GM11168 (cell line): Measurements from ENCODE around the gene MAB21L1.

Experiments used
- in situ Hi-C: fragments of 300-500 bp; cut with MboI; formaldehyde crosslinking; loops from one replicate; pipeline ENCODE4 v1.12.0; 2022; ENCODE audit warnings: low sequenced_read_pairs; ENCODE audit not compliant: unreplicated experiment

MAB21L1 gene

DNA sequence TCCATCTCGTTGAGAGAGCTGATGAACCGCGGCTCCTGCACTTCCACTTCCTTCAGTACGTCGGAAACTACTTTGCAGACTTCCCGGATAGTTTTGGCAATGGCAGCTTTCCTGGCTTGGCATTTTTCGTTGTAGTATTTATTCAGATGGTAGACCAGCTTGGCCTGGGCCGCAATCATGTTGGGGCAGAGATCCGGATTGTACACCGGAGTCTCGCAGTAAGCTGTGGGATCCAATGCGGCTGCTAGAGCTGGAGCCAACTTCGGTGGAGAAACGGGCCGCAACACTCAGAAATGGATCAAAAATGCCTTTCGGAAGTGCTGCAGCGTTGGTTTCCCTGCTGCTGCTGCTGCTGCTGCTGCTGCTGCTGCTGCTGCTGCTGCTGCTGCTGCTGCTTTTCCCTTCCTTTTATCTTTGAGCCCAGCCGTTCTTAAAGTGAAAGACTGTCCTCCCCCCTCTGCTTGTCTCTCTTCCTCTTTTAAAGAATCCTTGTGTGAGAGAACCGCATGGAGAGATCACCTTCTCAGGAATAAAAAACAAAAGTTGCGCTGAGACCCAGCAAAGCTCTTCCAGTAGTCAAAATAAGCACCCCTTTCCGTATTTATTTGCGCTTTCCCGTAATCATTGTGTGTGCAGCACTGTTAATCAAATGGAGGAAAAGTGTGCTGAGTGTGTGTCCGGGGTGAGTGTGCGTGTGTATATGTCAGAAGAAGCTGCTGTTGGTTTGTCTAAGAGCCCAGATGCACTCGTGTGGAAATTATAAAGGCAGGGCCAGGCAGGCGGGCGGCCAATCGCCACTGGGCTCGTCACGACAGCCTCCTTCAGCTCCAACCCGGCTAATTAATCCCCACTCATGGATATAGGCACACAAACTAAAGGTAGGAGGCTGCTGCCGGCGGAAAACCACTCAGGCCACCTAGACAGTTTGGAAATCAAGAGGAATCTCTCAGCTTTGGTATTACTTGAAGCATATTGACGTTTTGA lies at the start of gene MAB21L1:
Gene MAB21L1 (minus strand): TSS at position 730 of the 984 bp plus-strand sequence. CDS start 551 bp downstream, at position 179.
- in situ Hi-C loops, result no loop called here

DNA sequence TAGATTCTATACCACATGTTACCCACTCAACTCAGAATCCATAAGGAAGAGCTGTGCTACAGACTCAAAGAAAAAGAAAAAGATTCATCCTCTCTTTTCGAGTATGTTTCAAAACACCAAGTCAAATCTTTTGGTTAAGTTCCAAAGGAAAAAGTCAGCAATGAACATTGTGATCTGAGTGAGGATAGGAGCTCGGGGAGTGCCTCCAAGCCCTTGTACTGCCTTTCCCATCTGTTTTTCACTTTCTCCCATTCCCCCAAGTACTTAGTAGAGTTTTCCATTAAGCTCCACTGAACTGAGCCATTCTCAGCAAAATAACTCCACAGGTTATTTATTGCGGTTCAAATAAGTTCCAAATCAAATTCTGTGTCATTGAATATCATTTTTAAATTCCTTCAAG lies 47.7 kb upstream of the MAB21L1 start:
- in situ Hi-C loops, result no loop called here

DNA sequence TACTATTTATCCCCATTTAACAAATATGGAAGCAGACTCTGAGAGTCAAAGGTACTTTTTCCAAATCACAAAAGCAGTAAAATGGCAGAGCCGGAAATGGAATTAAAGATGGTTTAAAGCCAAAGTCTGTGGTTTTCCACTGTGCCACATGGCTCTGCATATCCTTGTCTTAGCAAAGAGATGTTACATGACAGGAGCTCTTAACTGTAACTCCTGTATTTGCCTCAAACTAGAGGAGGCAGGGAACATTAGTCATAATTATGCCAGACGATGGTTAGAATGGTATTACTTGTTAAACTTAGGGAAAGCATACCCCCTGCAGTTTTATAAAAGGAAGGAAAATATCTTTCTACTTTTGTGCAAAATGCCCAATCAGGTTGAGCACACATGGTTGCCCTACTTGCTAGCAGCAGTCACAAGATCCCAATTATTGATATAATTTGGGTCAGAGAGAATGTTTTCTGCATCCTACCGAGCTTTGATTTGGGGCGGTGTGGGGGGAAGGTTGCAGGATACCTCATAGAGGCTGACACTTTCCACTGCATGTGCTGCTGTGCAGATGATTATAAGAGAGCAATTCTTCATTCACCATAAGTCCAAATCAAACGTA lies 42.0 kb upstream of the MAB21L1 start:
- in situ Hi-C loops, result no loop called here

DNA sequence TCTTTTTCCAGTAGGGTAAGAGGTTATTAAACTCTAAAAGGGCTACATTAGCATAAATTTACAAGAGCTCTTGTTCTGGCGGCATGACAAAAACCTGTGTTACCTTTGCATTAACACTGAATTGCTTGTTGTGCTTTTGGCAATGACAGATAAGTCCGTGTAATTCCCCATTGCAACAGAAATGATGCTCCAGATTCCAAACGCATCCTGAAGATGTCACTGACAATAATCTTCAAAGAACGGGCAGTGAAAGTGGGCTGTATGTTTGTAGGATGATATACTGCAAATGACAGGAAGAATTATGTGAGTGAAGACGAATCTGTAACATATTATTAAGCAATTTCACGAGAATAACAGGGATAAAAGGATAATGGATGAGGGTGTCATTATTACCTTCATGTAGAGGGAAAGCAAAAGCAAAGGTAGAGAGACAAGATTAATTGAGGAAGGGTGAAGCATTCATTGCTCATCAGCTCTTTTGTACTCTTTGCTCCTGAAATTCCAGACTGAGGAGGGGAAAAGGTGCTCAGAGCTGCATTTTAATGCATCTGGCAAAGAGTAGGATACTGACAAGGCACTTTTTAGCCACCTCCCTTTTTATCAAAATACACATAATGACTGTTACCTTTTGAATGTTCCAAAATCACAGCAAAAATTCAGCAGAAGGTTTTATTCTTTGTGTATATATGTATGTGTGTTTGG lies 38.5 kb upstream of the MAB21L1 start:
- in situ Hi-C loops, result no loop called here

DNA sequence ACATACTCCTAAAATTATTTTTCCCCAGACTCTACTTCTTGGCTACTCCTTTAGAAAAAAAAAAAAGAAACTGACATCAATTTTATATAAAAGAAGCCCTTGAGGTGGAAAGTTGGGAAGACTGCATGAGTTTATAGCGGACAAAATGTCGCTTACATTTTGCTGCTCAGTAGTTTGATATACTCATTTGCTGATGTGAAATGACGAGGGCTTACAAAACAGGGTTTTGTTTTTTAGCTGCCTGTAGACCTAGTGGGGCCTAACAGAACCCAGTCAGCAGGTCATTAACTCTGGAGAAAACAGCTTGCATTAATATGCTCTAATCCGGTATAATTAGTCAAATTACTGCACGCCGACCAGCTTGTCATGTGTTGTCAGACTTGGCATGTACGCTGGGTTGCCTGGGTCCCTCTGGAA lies 37.6 kb upstream of the MAB21L1 start:
- in situ Hi-C loops, result no loop called here

DNA sequence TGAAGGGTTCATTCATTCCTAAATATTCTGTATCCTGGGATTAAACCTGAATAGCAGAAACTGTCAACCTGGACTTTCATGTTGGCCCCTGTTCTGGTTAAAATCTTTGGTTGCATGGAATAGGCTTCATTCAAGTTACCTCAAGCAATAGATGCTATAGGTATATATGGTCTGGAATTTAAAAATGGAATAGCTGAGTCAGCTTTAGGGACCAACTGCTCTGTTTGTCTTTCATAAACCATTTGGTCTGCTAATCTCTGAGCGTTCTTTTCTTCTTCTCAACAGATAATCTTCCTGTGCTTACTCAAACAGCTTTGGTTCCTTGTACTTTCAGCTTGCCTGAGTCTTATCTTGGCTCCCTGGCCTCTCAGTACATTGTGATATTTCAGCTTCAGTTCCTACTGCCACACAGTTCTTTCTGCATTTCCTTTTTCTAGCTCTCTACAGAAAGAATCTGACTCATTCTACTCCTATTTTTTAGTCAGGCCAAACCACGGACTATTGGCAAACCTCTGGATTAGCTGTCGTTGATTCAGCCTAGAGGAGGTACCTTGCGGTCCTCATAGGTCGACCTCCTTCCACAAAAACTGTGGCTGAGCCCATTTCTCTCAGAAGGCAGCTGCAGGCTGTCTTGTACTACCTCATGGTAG lies 35.9 kb upstream of the MAB21L1 start:
- in situ Hi-C loops, result no loop called here

DNA sequence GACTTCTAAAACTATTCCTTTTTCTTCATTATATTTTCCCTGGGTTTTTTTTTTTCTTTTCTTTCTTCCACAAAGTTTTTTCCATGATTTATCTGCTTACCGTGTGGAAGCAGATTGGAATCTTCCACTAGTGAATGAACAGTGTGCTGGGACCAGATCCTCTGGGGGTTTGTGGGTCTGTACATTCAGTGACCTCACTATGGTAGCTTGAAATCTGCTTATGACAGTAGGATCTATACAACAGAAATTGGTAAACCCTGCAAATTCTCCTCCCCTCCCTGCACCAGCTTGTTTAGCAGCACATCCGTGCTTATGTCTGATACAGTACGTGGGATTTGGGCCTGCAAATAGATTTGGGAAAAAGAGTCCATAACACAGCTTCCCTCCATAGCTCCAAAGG lies 26.0 kb upstream of the MAB21L1 start:
- in situ Hi-C loops, result no loop called here

DNA sequence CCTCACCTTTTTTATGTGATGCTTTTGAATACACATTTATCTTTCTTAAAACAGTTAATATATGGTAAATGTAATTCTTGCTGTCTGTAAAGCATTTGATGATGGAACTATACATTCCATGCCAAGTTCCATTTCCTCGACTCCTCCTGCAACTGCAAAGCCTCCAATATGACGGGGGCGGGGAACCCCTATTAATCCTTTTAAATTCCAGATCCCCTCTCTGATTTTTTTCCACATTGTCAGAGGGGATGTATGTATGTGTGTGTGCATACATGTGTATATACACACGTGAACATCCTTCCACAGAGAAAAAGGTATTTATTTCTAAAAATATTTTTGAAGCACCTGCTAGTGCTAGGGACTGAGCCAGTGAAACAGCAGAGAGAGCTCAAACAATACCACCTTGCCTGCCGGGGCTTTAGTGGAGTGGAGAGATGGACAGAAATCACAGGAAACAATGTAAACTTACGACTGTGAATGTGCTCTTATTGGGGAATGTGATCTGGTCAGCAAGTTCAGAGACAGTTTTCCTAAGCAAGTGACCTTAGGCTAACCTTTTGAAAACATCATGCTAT lies 25.3 kb upstream of the MAB21L1 start:
- in situ Hi-C loops, result no loop called here

DNA sequence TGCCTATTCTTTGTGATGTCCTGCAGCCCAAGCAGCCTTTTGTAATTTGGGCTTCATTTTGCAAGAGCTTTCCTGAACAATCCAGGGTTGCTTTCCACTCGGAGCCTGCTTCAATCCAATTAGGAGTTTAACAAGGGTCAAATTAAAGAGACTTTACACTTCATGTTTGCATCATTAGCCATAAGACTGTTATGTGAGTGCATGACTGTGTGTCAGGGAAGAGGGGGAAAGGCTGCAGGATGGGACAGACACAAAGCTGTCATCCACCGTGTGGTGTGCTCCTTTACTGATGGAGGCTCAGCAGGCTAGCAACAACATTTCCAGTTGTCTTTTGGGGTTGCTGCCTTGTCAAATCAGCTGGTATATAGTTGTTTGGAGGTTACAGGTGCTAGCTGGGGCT lies 23.7 kb upstream of the MAB21L1 start:
- in situ Hi-C loops, result no loop called here

DNA sequence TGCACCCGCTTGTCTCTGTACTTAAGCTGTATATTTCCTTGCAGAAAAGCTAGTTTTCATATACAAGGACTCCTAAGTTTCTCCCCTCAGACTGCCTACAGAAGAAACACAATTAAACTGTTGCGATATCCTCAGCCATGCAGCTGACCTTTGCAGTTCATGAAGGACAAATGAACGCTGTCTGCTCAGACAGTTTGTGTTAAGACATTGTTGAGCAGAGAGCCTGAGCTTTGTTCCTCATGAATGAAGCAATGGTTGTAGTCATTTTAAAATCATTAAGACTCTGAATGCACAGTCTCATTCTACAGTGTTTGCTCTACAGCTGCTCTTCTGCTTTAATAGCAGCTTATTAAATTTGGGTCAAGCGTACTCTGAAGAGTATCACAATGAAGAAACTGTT lies 23.2 kb upstream of the MAB21L1 start:
- in situ Hi-C loops, result no loop called here

DNA sequence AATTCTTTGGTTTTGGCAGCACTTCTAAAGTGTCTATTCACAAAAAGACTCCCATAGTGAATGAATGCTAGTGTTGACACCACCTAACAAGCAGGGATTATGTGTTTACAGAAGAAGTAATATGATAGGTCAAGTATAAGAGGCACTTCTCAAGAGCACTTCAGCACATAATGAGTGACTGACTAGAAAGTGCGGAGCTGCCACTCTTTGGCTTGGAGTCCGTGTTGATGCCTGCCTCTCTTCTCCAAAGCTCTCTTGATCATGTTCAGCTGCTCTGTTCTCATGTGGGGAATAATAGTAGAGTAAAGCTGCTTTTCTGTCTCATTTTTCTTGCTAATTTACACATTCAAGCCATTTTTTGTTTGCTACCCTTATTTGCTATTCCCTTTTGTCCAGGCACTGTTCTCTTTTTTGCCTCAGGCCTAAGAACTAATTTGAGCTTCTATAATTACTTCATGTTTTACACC lies 22.7 kb upstream of the MAB21L1 start:
- in situ Hi-C loops, result no loop called here

DNA sequence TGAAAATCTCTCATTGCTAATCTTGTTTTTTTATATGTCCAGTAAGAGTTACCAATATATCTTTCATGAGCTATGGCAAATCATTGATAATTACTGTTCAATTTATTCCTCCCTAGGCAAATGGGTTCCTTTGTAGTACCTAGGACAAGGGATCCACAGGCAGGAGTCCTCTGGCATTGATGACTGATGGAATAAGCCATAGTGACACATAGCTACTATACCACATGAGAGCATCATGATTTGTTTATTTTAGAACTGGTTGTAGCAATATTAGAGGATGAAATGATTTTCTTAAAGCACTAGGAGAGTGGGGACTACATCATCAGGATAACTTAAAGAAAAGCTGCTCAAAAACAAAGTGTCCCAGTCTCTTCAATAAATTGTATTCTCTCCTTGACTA lies 21.7 kb upstream of the MAB21L1 start:
- in situ Hi-C loops, result no loop called here

DNA sequence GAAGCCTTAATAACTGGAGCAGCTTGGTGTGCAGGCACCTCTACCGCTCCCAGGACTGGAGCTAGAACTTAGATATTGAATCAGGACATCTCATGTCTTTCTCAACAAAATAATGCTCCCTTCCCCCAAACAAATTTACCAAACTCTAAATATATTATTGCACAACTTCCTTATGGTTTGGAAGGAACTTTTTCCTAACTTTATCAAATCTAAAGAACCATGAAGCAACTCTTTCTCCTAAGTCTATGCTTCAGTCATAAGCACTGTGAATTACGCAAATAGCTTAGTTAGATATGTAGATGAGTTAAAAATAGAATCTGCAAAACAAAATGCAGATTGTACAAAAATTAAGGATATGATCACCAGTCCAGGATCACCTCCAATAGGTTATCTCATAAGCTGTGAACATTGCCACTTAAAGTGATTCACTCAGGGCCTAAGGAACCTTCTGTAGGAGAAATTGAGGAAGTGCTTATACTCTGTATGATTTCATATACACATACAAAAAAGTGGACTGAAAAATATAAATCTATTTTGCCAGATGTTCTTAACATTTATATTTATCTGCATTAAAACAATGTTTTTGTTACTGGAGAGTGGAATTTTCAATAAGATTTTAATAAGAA lies 20.4 kb upstream of the MAB21L1 start:
- in situ Hi-C loops, result no loop called here

DNA sequence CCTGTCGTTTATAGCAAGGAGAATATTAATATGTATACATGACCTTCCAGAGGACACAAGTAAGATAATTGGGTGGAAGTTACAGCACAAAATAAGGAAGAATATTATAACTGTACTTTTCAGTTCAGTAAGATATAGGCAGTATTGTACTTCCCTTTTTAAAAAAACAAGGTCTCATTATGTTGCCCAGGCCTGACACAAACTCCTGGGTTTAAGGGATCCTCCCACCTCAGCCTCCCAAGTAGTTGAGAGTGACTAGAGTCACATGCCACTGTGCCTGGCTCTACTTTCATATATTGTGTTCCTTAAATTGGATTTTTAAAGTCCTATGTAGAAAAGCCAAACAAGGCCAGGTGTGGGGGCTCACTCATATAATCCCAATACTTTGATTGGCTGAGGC lies 19.5 kb upstream of the MAB21L1 start:
- in situ Hi-C loops, result no loop called here

DNA sequence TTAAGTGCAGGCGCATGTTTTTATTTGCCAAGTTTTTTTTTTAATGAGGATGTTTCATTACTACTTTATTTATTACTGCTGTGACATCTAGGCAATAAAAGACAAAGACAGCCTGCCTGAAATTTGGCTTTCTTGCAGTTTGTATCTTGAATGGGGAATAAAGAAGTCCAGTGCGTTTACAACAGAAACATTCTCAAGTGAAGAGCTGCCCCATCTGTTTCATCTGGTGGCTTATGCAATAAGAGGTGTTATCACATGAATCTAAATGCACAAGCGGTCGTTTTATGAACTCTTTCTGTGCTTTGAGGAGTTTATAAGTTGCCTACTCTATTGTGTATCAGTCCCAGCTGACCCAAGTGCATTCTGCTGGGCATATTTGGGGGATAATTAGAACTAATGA lies 12.6 kb upstream of the MAB21L1 start:
- in situ Hi-C loops, result no loop called here

DNA sequence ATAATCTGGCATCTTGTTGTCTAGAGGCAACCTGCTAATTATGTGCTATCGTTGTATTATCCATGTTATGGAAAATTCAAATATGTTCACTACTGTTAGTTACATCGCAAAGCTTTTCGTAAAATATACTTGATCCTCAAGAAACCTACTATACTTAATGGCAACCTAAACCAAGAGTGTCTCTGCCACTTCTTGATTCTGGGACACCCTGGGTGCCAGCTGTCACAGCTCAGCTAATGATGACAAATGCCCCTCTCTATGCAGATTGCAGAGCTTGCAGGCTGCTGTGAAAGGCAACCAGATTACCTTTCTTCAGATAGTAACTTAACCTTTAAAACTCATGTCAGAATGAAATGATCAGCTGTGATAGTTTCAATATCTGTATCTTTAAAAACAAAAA lies 8.9 kb upstream of the MAB21L1 start:
- in situ Hi-C loops, result no loop called here

DNA sequence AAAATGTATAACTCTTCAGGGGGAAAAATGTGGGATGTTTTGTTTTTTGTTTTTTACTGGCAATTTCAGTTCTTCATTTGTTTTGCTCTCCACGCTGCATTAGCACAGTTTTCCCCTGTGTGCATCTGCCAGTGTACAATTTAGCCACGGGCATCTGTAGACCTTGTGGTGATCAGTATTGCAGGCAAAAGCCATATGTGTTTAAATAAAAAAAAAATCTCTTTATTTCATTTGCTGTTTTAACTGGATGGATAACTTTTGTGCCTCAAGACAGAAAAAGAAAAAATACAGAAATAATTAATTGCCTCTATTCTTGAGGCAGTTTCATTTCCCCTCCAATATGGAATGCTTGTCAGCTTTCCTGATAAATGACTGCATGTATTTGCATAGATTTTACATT lies 7.9 kb upstream of the MAB21L1 start:
- in situ Hi-C loops, result no loop called here

DNA sequence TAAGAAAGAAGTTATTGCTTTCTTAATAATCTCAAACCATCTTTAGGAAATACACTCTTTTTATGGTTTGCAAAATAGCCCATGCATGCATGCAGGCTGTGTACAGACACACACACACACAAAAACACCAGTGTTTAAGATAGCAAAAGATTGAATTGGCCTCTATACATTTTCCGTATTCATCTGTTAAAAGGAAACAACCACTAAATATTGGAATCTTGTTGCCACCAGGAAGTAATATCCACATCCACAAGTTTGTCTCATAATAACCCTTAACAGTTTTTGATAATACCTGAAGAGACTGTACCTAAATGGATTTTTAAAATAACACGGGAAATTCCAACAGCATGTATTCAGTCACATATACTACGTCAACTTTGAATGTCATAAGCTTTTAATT lies 7.3 kb upstream of the MAB21L1 start:
- in situ Hi-C loops, result no loop called here

DNA sequence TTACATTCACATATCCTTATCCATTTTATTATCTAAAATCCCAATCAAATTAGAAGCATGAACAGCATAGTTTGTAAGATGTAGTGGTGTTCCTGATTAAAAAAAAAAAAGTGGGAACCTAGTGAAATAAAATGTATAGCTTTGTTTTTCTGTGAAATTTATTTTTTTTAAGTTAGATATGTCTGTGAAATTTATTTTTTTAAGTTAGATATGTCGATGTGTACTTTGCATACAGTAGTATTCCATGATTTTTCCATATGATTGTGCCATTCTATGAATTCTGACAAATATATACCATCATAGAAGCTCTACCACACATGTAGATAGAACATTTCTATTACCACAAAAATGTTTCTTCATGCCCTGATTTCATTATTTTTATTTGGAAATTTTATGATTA lies 6.0 kb upstream of the MAB21L1 start:
- in situ Hi-C loops, result no loop called here

DNA sequence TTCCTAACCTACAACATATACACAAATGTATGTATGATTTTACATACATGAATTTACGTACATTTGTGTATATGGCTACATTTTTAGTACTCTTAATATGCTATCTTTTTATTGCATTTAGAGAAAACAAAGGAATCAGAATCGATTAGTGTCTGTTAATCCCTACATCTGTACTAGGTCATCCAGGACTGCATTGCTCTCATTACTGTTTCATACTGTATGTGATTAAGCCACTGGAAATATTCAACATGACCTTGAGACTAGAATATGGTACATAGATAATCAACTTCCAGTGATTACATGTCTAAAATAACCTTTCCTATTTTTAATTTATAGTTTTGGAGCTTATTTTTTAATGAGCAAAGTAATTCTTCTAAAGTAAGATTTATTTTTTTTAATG lies 5.3 kb upstream of the MAB21L1 start:
- in situ Hi-C loops, result no loop called here
